ENCODE measurements around the gene ZNF609.

ZNF609 gene, protein sequence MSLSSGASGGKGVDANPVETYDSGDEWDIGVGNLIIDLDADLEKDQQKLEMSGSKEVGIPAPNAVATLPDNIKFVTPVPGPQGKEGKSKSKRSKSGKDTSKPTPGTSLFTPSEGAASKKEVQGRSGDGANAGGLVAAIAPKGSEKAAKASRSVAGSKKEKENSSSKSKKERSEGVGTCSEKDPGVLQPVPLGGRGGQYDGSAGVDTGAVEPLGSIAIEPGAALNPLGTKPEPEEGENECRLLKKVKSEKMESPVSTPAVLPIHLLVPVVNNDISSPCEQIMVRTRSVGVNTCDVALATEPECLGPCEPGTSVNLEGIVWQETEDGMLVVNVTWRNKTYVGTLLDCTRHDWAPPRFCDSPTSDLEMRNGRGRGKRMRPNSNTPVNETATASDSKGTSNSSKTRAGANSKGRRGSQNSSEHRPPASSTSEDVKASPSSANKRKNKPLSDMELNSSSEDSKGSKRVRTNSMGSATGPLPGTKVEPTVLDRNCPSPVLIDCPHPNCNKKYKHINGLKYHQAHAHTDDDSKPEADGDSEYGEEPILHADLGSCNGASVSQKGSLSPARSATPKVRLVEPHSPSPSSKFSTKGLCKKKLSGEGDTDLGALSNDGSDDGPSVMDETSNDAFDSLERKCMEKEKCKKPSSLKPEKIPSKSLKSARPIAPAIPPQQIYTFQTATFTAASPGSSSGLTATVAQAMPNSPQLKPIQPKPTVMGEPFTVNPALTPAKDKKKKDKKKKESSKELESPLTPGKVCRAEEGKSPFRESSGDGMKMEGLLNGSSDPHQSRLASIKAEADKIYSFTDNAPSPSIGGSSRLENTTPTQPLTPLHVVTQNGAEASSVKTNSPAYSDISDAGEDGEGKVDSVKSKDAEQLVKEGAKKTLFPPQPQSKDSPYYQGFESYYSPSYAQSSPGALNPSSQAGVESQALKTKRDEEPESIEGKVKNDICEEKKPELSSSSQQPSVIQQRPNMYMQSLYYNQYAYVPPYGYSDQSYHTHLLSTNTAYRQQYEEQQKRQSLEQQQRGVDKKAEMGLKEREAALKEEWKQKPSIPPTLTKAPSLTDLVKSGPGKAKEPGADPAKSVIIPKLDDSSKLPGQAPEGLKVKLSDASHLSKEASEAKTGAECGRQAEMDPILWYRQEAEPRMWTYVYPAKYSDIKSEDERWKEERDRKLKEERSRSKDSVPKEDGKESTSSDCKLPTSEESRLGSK (N-terminal part only)

DNA sequence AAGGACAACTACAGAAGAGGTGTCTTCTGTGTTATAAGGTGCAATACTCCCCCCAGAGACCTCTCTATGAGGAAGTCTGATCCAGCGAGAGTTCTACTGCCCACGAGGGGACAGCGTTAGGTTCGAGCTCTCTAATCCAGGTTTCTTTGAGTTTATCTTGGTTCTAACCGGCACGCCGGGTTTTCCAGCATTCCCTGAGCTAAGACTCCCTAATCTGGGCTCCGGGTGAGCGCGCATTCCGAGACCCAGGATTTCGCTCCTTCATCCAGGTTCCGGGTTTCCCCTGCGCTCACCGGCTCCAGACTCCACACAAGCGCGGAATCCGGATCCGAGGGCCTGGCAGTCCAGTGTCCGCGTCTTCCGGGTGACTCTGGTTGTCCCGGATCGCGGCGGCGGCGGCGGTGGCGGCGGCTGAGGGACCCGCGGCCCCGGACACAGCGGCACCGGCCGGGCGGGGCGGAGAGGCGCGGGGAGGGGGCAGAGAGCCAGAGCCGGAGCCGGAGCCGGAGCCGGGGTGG is at the start of gene ZNF609:
ZNF609 (plus strand) TSS at position 373 of the 518 bp plus-strand sequence. CDS start 38,842 bp downstream, outside the sequence.
- peak; percentile 72 for DNase-seq (ENCODE audit: low read depth)

DNA sequence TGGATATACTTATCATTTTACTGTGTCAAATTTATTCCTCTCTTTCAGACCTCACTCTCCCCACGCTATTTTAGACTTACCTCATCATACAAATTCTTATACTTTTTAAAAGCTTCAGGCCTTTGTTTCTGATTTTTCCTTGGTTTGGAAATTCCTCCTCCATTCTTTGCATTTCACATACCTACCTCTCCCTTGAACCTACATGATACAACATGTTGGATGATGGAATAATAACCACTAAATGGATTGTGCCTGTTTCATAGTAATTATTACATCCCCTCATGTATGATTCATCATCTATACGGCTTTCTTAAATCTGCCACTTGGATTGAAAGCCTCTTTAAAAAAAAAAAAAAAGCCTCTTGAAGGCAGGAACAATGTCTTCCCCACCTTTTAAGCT is 48.2 kb upstream of the ZNF609 start:
- DNase-seq (ENCODE audit: low read depth) = no peak

DNA sequence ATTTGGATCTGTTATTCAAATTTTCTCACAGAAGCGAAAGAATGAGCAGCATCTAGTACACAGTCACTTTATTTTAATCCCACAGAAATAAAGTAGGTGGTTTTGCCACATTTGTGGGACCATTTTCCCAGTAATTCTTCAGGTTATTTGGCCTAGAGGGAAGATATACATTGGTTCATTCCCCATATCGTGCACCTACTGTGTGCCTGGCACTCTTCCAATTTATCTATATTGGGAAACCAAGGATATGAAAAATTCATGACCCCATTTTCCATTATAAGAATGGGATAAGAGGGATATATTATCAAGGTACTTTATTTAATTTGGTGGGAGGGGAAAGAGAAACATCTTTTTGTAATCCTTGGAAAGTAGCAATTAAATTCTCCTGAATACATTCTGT is 37.7 kb upstream of the ZNF609 start:
- no peak for DNase-seq (ENCODE audit: low read depth)

DNA sequence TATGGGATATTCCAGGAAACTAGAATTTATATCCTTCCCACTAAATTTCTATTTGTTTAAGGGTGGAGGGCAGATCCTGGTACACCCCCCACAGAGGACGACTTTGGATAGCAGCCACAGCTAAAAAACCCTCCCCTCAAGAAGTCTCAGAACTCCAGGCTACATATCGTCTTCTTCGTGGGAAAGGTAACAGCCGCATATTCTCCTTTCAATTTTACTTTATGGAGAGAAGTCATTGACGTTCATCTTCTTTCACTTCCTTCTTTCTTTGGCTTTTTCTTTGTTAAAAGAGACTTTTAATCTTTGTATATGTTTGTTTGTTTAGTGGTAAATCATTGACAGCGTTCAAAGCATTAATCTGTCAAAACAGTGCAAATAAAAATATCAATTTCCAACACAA is 36.4 kb upstream of the ZNF609 start:
- DNase-seq (ENCODE audit: low read depth) = no peak

DNA sequence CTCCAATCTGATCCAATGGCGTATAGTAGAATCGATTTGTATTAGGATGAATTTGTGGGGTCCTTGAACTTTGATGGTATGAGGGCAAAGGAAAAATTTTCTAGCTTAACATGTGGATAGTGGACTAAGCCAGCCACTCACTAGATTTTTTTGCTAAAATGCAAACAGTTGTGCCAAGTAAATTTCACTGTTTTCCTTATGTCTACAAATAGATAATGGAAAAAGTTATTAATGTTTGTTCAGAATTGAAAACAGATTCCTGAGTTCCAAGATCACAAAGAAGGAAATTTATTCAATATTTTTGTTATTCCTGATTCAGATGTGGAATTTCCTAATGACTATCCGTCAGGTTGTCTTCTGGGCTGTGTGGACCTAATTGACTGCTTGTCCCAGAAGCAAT is 35.2 kb upstream of the ZNF609 start:
- no peak for DNase-seq (ENCODE audit: low read depth)

DNA sequence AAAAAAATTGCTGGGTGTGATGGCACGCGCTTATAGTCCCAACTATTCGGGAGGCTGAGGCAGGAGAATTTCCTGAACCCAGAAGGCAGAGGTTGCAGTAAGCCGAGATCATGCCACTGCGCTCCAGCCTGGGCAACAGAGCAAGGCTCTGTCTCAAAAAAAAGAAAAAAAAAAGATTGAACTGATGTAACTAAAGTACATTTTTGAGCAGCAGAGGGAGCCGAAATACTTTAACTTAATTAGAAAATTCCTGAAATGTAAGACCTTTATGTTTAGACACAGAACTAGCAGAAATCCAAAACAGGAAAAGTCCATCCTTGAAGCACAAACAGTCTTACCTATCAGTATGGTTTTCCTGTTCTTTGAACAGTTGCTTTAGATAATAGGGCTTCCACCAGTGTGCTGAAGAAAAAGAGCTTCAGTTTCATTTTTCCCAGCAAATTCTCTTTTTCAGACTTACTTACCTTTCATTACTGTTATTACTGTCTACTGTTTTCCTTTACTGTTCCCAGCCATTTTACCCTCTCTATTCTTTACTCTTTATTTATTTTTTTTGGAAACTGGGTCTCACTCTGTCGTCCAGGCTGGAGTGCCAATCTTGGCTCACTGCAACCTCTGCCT is 33.4 kb upstream of the ZNF609 start:
- no peak for DNase-seq (ENCODE audit: low read depth)

DNA sequence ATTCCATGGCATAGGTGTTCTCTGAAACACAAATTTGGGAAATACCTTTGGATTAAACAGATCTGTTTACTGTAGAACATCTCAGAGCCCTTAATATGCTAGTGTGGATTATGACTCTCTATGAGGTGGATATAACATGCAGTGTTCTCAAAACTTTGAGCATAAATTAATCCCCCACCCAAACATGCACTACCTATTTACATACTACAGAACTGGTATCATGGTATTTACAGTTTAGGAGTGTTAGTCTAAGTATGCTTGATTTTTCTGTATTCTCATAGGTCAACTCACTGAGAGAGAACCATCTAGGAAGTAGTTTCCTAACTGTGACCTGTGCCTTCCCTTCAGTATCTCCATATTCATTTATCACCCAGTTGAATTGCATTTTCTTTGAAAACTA is 30.9 kb upstream of the ZNF609 start:
- no peak for DNase-seq (ENCODE audit: low read depth)

DNA sequence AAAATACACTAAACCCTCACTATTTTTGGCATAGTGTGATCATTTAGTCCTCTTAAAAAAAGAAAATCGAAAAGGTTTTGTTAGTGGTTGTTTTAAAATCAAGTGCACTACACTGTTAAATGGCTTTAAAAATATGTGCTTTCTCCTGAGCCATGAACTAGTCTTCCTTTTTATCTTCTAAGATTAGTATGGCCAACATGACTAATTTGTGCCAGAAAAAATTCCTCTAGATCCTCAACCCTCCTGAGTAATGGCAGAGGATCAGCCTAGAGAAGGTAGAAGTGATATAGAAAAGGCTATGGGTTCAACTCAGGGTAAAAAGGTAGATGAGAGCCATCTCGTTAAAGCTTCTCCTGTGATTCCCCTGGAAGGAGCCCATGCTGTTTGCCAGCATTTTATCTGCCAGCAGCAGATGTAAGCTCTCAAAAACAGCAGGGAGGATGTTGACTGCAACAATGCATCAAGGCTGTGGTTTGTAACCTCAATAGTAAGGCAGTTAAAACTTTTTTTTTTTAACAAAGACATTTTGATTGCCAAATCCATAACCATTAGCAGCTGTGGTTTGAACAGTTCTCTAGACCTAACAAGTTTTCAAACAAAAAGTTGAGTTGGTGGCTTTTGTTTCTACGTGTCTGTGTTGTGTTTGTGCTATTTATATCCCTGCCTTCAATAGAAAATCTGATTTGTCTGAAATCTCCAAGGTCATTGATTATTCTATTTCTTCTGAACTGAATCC is 30.2 kb upstream of the ZNF609 start:
- DNase-seq (ENCODE audit: low read depth) = no peak

DNA sequence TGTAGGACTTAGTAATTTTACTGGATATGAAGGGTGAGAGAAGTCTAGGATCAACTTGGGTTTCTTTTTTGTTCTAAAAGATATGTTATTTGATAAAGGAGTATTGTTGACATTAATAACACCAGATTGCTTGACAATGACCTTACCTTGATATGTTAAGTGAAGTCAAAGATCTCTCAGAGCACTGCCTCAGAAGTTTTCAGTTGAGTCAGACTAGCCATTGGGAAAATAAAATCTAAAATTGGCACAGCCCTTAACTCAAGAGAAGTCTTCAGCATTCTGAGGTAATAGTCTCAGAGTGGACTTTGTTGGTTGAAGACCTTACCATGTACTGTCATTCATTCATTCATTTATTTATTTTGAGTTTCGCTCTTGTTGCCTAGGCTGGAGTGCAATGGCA is 22.4 kb upstream of the ZNF609 start:
- no peak for DNase-seq (ENCODE audit: low read depth)

DNA sequence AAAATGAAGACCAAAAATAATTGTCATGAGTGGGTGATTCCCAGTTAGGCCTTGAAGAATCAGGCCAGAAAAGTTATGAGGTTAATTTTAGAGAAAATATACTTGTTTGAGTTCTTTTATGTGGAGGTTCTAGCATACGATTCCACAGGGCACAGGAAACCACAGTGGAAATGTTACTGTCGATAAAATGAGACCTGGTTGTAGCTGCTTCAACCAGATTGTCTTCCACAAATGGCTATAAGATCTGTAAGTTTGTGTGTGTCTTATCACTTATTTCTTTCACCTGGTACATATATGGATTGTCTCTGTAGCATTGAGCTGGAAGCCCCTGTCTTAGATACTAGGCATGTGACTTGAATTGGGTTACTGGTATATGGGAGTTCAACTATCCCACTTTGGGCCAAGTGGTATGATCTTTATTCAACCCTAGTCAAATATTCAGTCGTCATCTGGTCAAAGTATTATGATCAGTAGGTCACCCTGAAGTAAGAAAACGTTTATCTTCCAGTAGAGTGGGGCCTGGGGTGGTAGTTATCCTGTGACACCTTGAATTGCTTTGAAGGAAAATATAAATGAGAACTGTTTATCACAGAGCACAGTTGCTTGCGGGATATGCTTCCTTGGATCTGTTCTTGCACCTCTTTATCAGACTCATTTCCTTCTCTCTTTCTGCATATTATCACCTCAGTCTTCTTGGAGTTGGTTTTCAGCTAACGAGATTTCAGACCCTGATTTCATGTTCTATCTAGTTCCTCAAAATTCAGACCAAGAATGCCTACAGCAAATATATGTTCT is 21.5 kb upstream of the ZNF609 start:
- no peak for DNase-seq (ENCODE audit: low read depth)

DNA sequence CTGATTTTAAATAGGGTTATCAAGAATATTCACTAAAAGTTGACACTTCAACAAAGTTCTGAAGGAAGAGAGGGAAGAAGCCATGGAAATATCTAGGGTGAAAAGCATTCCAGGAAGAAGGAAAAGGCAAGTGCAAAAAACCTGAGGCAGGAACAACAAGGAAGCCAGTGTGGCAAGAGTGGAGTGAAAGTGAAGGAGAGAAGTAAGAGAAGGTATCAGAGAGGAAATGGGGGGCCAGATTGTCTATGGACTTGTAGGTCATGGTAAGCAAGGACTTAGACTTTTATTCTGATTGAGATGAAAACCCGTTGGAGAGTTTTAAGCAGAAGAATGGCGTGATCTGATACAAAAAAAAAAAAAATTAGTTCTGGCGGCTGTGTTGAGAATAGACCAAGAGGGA is 18.5 kb upstream of the ZNF609 start:
- DNase-seq (ENCODE audit: low read depth) = no peak

DNA sequence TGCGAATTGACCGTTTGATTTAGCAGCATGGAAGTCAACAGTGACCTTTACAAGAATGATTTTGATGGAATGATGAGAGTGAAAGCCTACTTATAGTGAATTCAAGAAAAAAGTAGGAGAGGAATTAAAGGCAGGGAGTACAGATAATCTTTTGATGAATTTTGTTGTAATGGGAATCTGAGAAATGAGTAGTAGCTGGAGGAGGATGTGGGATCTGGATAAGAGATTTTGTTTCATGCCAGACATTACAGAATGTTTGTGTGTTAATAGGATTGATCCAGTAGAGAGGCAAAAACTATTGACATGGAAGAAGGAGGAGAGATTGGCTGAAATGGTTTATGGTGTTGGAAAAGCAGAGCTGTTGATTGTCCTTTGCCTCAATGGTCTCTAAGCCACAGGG is 17.4 kb upstream of the ZNF609 start:
- DNase-seq (ENCODE audit: low read depth) = no peak

DNA sequence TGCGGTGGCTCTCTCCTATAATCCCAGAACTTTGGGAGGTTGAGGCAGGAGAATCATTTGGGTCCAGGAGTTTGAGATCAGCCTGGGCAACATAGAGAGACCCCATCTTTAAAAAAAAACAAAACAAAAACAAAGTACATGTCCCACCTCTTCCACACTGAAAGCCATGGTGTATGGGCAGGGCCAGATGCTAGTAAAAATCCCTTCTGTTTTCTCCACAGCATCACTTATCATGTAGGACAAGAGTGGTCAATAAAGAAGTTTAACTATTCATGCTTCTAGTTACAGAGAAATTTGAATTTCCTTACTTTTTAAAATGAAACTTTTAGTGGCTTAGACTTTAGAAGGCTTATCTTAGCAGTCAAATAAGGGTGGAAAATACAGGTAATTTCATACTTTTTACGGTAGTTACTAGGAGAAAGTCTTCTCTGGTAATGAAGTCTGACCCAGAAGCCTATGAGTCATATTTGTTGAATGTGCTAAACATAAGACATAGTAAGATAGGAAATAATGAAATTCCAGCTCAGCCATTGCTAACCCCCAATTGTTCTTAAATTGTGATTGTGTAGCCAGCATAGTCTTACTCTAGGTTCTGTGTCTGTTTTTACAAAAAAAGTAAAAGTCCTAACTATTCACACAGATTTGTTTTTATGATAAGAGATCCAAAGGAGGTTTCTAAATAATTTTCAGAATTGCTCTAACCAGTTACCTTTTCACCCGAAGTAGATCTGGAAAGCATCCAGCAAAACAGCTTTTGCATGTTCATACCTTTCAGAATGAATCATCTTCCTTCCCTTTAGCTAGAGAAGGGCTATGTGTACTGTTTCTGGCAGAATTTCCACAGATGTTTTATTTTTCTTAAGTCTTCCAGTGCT is 16.4 kb upstream of the ZNF609 start:
- DNase-seq (ENCODE audit: low read depth) = no peak

DNA sequence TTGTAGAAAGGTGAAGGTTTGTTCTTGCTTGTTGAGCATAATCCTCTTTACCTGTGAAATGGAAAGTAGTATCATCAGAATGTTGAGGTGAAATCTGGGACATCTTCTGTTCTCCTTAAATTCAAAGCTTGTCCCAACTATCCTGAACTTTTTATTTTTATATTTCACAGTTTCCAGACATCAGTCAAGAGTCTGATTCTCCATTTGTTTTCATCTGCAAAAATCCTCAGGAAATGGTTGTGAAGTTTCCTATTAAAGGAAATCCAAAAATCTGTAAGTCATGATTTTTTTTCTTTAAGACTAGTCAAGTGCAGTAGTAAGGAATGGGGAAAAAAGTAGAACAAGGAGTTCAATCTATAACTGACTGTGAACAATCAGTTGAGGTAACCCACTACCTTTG is 15.5 kb upstream of the ZNF609 start:
- no peak for DNase-seq (ENCODE audit: low read depth)

DNA sequence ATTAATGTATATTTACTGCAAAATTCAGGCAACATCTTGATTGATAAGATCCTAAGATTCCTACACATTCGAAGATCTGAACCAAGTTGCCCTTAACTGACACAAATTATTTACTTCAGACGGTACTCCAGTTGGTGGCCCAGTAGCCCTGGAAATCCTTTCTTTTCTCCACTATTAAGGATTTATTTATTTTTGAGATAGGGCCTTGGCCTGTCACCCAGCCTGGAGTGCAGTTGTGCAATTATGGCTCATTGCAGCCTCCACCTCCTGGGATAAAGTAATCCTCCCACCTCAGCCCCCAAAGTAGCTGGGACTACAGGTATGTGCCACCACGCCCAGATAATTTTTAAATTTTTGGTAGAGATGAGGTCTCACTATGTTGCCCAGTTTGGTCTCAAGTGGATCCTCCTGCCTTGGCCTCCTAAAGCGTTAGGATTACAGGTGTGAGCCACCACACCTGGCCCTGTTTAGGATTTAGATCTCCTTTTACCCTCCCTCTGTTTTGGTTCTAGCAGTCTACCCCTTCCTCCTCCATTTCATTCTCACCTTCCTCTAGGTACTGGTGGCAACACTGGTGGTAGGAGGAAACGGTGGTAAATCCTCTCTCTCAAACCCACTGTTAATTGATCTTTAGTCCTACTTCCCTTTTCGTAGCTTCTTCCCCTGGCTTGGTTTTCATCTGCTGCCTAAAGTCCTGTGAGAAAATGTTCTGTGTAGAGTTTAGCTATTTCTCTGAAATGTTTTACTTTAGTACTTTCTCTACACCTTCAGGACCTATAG is 12.7 kb upstream of the ZNF609 start:
- no peak for DNase-seq (ENCODE audit: low read depth)

DNA sequence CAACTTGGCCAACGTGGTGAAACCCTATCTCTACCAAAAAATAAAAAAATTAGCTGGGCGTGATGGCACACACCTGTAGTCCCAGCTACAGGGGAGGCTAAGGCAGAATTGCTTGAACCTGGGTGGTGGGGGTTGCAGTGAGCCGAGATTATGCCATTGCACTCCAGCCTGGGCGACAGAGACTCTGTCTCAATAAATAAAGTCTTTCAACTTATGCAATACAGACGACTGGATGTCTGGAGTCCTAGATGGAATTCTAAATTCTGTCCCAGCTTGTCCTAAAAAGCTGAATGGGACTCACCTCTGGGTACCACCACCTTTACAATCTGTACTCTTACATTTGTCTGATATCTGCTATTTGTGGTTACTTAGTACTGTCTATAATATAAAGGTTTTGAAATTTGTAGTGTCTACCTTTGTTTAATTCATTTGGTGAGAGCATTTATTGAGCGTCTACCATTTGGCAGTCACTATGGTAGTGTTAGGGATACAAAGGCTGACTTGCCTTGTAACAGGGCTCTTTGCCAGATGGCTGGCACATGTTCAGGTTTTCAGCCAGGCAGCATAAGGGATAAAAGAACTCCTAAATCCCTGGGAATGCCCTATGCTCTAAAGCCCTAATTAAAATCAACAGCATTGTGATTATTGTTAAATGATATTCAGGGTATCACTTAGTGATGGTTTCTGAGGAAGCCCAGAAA is 7.2 kb upstream of the ZNF609 start:
- no peak for DNase-seq (ENCODE audit: low read depth)

DNA sequence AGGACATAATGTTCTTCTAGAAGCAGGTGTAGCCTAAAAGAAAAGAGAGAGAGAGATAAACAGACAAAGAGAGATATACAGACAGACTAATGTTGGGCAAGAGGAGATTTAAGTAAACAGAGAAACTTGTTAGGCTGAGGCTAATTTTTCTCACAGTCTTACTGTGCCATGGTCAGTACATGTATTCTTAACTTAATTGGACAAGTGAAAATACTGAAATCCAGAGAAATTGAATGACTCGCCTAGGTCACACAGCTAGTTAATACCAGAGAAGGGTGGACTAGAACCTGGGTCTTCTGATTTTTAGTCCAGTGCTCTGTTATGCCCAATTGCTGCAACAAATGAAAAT is 6.7 kb upstream of the ZNF609 start:
- no peak for DNase-seq (ENCODE audit: low read depth)

DNA sequence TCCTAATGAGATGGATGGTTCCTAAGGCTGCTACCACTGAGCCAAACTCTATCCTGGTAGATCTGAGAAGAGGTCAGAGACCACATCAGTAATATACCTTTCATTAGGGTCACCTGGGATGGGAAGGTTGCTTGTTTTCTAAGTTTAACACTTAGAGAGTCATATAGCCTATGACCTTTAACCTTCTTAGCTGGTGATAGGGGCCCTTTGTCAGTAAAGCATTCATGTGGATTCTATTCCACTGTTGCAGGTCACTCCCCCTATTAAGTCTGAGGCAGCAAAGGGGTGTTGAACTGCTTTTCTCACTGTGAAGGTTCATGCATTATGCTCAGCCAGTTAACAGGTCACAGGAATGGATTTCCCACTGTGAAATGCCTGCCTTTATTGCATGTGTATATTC is 6.1 kb upstream of the ZNF609 start:
- no peak for DNase-seq (ENCODE audit: low read depth)

Data from stimulated activated CD8-positive, alpha-beta memory T cell treated with anti-CD3 and anti-CD28 coated beads, Interleukin-12 subunit alpha, Interleukin-12 subunit beta, amount 100 ng/mL, for 4 hours (primary cell).